Testis (tissue), 3 donors: Measurements from ENCODE around the gene RIMBP2. TPM values are rescaled to one million over a fixed set of nuclear protein-coding genes. Genes with fewer than 3 reads are reported as not detected.
"Not testable (repeated sequence)": the region's sequence is repeated elsewhere in the genome, so short reads cannot be mapped to it uniquely, and the experiment has no call there.

Experiments used
- DNase-seq: peaks from one replicate; pipeline ENCODE4 v3.0.0-alpha.2; 2019
- H3K27ac ChIP-seq, 2 donors: fragments of 200-600 bp; sonication (generic); one replicate each; pipeline ENCODE4 v1.5.1; 2019
- H3K27me3 ChIP-seq: fragments of 200-600 bp; sonication (generic); one replicate; pipeline ENCODE4 v1.5.1; 2019
- H3K36me3 ChIP-seq: fragments of 200-600 bp; sonication (generic); one replicate; pipeline ENCODE4 v1.5.1; 2017; ENCODE audit warnings: low read depth; ENCODE audit errors: missing control alignments
- H3K4me1 ChIP-seq: fragments of 200-600 bp; sonication (generic); one replicate; pipeline ENCODE4 v1.5.1; 2019
- H3K4me3 ChIP-seq, 2 donors: fragments of 200-600 bp; sonication (generic); one replicate each; pipeline ENCODE4 v1.5.1; 2017 to 2019
- H3K9me3 ChIP-seq: fragments of 200-600 bp; sonication (generic); one replicate; pipeline ENCODE4 v1.5.1; 2017
- POLR2A ChIP-seq: fragments of 450-650 bp; IDR thresholded peaks from one replicate; pipeline ENCODE4 v1.6.1; 2017; ENCODE audit warnings: antibody characterized with exemption, mild to moderate bottlenecking, moderate library complexity
- WGBS, 2 donors: methylation state at CpG; one replicate each; pipeline ENCODE4 v1.1.5; 2018; 5-methylcytosine and 5-hydroxymethylcytosine counted together
- intact Hi-C: fragments of 100-400 bp; cut with DNase I; formaldehyde crosslinking; loops from one replicate; pipeline ENCODE4 v1.15.1; 2023; ENCODE audit warnings: low total_unique reads
- polyA plus RNA-seq: library from polyadenylated mRNA; stranded (reverse); fragments of 350-450 nt; fragmentation: Illumina TruSeq; extraction: RNeasy Lipid Tissue Mini Kit (QIAGEN cat#74804); gene quantifications from one replicate; pipeline ENCODE4 v1.2.3, GENCODE V29; 2014; ENCODE audit warnings: low read depth, low replicate concordance; ENCODE audit not compliant: insufficient read depth
- total RNA-seq, 2 donors: library from RNA; depleted of rRNA; stranded (reverse); fragments of >200 nt; gene quantifications; one replicate each; pipeline ENCODE4 v1.2.3, GENCODE V29; 2016
- TF ChIP-seq, protein P1 (sequence below), 3 experiments: fragments of 450-650 bp in 2 of 3; fragments of 200-600 bp in 1 of 3; sonication (generic) in 1 of 3; IDR thresholded peaks; one replicate each; pipeline ENCODE4 v1.5.1; 2016 to 2019; ENCODE audit warnings: antibody characterized with exemption in 3 of 3, mild to moderate bottlenecking in 2 of 3, moderate library complexity in 1 of 3

The RIMBP2 gene
- total and polyA plus RNA-seq, 3 donors from 2014 or later: 8.0 to 10.0 (median 8.7) TPM

GRCh38 chr12:130649101-130650045, 66.7 kb downstream of the RIMBP2 start:
- Histone ChIP-seq H3K36me3 (no peaks in the 10 kb centered on the region), H3K4me3 (peak overlapping the region; percentile 26 to 54), H3K9me3 (no peaks in the 10 kb centered on the region), H3K27me3 (no peaks in the 10 kb centered on the region), H3K4me1 (peaks cover 3% of the 10 kb centered on the region), H3K27ac (no peak overlapping the region)
- peak; percentile 85 for DNase-seq
- 75 to 78% methylated on average over 15 to 37 of the region's 37 CpGs for WGBS, 2 donors
- intact Hi-C loops: no loop called here
- TF ChIP-seq, protein P1, sequence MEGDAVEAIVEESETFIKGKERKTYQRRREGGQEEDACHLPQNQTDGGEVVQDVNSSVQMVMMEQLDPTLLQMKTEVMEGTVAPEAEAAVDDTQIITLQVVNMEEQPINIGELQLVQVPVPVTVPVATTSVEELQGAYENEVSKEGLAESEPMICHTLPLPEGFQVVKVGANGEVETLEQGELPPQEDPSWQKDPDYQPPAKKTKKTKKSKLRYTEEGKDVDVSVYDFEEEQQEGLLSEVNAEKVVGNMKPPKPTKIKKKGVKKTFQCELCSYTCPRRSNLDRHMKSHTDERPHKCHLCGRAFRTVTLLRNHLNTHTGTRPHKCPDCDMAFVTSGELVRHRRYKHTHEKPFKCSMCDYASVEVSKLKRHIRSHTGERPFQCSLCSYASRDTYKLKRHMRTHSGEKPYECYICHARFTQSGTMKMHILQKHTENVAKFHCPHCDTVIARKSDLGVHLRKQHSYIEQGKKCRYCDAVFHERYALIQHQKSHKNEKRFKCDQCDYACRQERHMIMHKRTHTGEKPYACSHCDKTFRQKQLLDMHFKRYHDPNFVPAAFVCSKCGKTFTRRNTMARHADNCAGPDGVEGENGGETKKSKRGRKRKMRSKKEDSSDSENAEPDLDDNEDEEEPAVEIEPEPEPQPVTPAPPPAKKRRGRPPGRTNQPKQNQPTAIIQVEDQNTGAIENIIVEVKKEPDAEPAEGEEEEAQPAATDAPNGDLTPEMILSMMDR (IDR thresholded peaks at IDR 0.05): no peak
- no peak for TF ChIP-seq POLR2A

GRCh38 chr12:130647814-130648213, 68.3 kb downstream of the RIMBP2 start:
- H3K27me3 ChIP-seq: no peaks in the 10 kb centered on the region
- WGBS, 2 donors: 52 to 67% methylated on average over 8 to 13 of the region's 13 CpGs
- H3K4me1 ChIP-seq: peaks cover 3% of the 10 kb centered on the region
- no peak overlapping the region for H3K27ac ChIP-seq
- no peak for DNase-seq
- no peaks in the 10 kb centered on the region for H3K36me3 ChIP-seq
- no peaks in the 10 kb centered on the region for H3K9me3 ChIP-seq
- no peak overlapping the region for H3K4me3 ChIP-seq
- intact Hi-C loops: no loop called here
- TF ChIP-seq, protein P1 (IDR thresholded peaks at IDR 0.05): no peak
- TF ChIP-seq POLR2A: no peak

DNA sequence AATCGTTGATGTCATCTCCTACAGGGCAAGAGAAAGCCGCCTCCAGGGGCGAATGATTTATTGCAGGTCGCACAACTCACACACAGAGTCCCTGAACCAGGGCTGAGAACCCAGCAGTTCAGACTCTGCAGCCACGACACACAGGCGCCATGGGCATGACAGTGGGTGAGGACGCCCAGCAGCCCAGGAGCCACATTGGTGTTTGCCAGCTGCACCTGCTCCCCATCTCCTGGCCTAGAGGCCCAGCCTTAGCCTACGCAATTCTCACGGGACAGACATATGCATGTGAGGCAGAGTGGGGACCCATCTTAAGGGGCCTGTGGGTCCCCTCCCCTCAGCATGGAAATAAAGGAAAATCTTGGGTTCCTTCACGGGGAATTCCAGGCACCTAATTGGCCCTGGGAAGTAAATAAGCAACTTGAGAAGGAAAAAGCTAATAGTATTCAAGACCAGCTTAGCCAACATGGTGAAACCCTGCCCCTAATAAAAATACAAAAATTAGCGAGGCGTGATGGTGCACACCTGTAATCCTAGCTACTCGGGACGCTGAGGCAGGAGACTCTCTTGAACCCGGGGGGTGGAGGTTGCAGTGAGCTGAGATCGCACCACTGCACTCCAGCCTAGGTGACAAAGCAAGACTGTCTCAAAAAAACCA, 69.3 kb downstream of the RIMBP2 start:
- no peaks in the 10 kb centered on the region for H3K9me3 ChIP-seq
- H3K4me1 ChIP-seq: peaks cover 3% of the 10 kb centered on the region
- WGBS, 2 donors: 72 to 86% methylated on average over 16 of the region's 16 CpGs
- no peak for DNase-seq
- no peak overlapping the region for H3K4me3 ChIP-seq
- no peak for TF ChIP-seq POLR2A
- TF ChIP-seq, protein P1 (IDR thresholded peaks at IDR 0.05): no peak
- no peaks in the 10 kb centered on the region for H3K36me3 ChIP-seq
- no peak overlapping the region for H3K27ac ChIP-seq
- intact Hi-C loops: no loop called here
- no peaks in the 10 kb centered on the region for H3K27me3 ChIP-seq

- H3K27me3 ChIP-seq, H3K27ac ChIP-seq, H3K4me3 ChIP-seq, DNase-seq, intact Hi-C loops, H3K9me3 ChIP-seq, H3K36me3 ChIP-seq, H3K4me1 ChIP-seq: not testable (repeated sequence)
- WGBS, 2 donors: 54 to 71% methylated on average over 4 of the region's 4 CpGs
These were observed 69.9 kb downstream of the RIMBP2 start for GRCh38 chr12:130646191-130646590.

- intact Hi-C loops: no loop called here
- Histone ChIP-seq H3K4me1 (peaks cover 3% of the 10 kb centered on the region), H3K9me3 (no peaks in the 10 kb centered on the region), H3K4me3 (no peak overlapping the region), H3K36me3 (no peaks in the 10 kb centered on the region), H3K27me3 (no peaks in the 10 kb centered on the region), H3K27ac (no peak overlapping the region)
- no peak for TF ChIP-seq POLR2A
- TF ChIP-seq, protein P1 (IDR thresholded peaks at IDR 0.05): no peak
- 71 to 90% methylated on average over 2 of the region's 2 CpGs for WGBS, 2 donors
- DNase-seq: no peak
These were observed 70.3 kb downstream of the RIMBP2 start for GRCh38 chr12:130645751-130646150.
